GM12891 (cell line): Measurements from ENCODE around the gene USF2.

Experiments
- DNase-seq: peaks from one replicate; pipeline ENCODE4 v3.0.0; 2011; ENCODE audit warnings: low spot score; ENCODE audit not compliant: insufficient read length
- FAIRE-seq: peaks from 2 replicates; lab custom pipeline; 2011; peaks lifted over from hg19 to GRCh38; lab: Jason Lieb, UNC
- PAX5 ChIP-seq: IDR thresholded peaks from 2 replicates; pipeline ENCODE4 v1.6.1; 2011; ENCODE audit warnings: low read length, moderate library complexity, mild to moderate bottlenecking; ENCODE audit not compliant: insufficient read depth, severe bottlenecking
- POLR2A ChIP-seq: IDR thresholded peaks from 2 replicates; pipeline ENCODE4 v1.6.1; 2011; ENCODE audit warnings: low read depth, low read length, control low read depth
- POLR2AphosphoS5 ChIP-seq: IDR thresholded peaks from 2 replicates; pipeline ENCODE4 v1.6.1; 2011; ENCODE audit warnings: low read depth, low read length, control low read depth
- POU2F2 ChIP-seq: IDR thresholded peaks from 2 replicates; pipeline ENCODE4 v1.6.1; 2011; ENCODE audit warnings: low read depth, mild to moderate bottlenecking, control low read depth, low read length, moderate library complexity
- SPI1 ChIP-seq: IDR thresholded peaks from 2 replicates; pipeline ENCODE4 v1.6.1; 2011; ENCODE audit warnings: low read depth, low read length, control low read depth
- TAF1 ChIP-seq: IDR thresholded peaks from 2 replicates; pipeline ENCODE4 v1.6.1; 2011; ENCODE audit warnings: low read depth, low read length, control low read depth

USF2 gene

GRCh38 chr19:35253316-35254286, 15.2 kb upstream of the USF2 start:
- DNase-seq (no peak), FAIRE-seq (no peak)
- TF ChIP-seq TAF1 = no peak

DNA sequence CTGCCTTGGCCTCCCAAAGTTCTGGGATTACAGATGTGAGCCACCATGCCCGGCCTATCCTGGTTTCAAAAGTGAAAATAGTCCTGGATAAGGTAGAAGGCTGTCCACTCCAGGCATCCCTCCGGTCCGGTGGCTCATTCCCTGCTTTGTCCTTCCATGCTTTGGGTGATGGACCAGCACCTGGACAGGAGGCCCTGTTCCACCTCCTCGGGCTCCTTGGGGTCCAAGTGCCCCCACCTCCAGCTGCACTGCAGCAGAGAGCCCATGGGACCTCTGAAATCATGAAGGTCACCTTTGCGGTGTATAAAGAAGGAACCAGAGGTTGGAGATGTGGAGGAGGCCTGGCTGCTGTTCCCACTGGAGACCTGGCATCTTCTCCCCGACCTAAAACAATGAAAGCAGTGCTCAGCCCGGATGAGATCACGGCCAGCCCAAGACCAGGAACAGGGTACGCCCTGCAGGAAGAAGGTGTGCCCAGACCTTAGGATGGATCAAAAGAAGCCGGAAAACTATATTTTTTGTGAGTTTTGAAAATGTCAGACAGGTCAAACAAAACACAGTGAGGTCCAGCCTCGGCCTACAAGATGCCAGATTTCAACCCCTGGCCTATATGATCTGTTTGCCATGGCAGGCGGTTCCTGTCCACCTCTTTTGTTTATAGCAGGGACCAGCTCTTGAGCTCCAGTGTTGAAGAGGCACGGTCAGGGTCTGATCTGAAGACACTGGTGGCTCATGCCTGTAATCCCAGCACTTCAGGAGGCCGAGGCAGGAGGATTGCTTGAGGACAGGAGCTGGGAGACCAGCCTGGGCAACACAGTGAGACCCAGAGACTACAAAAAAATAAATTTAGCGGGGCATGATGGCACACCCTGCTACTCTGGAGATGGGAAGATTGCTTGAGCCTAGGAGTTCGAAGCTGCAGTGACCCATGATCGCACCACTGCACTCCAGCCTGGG, 14.1 kb upstream of the USF2 start:
- FAIRE-seq = no peak
- no peak for TF ChIP-seq POLR2AphosphoS5
- TF ChIP-seq POLR2A = no peak
- no peak for TF ChIP-seq TAF1
- no peak for DNase-seq

DNA sequence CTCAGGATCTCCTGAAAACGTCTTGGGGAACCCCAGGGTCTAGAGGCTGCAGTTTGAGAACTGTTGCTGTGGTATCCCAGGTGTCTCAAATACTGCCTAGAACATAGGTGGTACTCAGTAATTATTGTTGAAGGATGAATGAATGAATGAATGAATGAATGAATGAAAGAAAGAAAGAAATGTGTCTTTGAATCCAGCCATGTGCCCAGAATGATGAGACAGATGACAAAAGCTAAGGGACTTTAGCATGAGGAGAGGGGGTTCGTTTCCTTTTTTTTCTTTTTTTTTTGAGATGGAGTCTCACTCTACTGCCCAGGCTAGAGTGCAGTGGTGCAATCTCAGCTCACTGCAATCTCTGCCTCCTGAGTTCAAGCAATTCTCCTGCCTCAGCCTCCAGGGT, 12.2 kb upstream of the USF2 start:
- TF ChIP-seq TAF1 (no peak), POLR2AphosphoS5 (no peak), SPI1 (no peak), POLR2A (no peak), POU2F2 (no peak), PAX5 (no peak)
- no peak for DNase-seq
- no peak for FAIRE-seq

DNA sequence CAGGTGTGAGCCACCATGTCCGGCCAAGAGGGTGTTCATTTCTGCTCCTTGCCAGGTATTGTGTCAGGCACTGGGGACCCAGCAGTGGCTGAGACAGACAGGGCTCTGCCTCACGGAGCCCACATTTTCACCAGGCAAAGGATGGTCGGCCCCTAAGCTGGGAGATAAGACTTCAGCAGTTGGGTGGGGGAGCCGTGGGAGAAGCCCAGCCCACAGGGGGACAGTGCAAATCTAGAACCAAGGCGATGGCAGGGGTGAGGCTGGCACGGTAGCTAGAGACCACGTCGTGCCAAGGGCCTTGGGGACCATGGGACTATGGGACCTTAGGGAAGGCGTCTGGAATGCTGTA, 11.7 kb upstream of the USF2 start:
- TF ChIP-seq POU2F2 (no peak), POLR2A (no peak), PAX5 (no peak), TAF1 (no peak), POLR2AphosphoS5 (no peak), SPI1 (no peak)
- DNase-seq (no peak), FAIRE-seq (no peak)

DNA sequence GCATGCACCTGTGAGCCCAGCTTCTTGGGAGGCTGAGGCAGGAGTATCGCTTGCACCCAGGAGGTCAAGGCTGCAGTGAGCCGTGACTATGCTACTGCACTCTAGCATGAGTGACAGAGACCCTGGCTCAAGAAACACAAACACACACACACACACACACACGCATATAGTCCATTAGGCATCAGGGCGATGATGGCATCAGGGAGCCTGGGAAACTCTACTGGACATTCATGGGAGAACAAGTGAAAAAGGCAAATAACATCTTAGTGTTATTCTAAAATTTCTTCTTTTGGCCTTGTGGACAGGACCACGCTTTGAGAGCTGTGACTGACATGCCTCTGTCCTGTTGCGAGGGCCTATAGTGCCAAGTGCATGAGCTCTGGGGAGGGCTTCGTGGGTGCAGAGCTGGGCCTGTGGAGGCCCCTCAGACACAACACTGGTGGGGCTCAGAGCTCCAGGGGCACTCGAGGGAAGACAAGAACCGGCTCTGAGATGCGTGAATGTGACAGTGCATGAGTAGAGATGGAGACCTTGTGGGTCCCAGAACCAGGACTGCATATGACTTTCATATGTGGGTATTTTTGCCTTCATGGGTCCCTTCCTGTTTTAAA, 8.0 kb upstream of the USF2 start:
- no peak for FAIRE-seq
- no peak for TF ChIP-seq POLR2AphosphoS5
- no peak for TF ChIP-seq SPI1
- no peak for TF ChIP-seq POLR2A
- no peak for TF ChIP-seq PAX5
- TF ChIP-seq POU2F2 = no peak
- no peak for TF ChIP-seq TAF1
- DNase-seq = no peak

- no peak for DNase-seq
- TF ChIP-seq POU2F2 (no peak), POLR2AphosphoS5 (0 out of 2 replicates have a peak, but pooled peaks have one; percentile 14)
These were observed 7.2 kb upstream of the USF2 start for GRCh38 chr19:35261356-35262100.

DNA sequence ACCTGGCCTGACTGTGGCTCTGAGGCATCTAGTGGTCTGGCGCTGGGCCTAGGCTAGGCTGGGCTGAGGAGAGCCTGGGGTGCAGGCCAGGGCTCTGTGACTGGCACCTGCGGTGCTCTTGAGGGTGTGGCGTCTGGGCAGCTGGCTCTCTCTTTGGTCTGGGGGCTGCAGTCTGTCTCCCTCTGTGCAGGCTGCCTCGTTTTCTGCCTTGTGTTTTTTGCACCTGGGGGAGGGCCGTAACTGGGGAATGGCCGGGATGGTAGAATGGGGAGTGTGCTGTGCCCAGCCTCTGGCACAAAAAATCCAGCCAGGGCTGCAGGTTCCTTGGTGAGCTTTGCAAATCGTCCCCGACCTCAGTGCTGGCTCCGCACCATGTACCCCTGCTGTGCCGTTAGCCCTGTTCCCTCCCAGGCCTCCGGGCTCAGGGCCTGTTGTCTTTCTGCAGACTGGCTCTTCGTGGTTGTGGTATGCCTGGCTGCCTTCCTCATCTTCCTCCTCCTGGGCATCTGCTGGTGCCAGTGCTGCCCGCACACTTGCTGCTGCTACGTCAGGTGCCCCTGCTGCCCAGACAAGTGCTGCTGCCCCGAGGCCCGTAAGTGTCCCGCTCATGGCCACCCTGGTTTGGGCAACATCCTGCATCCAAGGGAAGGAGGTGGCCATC, 6.5 kb upstream of the USF2 start:
- FAIRE-seq (no peak), DNase-seq (no peak)
- TF ChIP-seq POU2F2 = no peak
- no peak for TF ChIP-seq POLR2AphosphoS5

More at GRCh38 chr19:35261356-35262100, 7.2 kb upstream of the USF2 start:
- FAIRE-seq = no peak

- TF ChIP-seq POLR2A (peak; percentile 10; the same call in 1 of the 2 replicates), SPI1 (no peak)
- FAIRE-seq (no peak), DNase-seq (no peak)
These were observed 4.3 kb upstream of the USF2 start for GRCh38 chr19:35264268-35265125.
